Mucosa of descending colon (tissue), 3 donors: Measurements from ENCODE around the gene STYK1. TPM values are rescaled to one million over a fixed set of nuclear protein-coding genes. Genes with fewer than 3 reads are reported as not detected.
A peak's percentile ranks its signal among the peaks of the same experiment; 100 is the strongest.

ENCODE experiments used
- ATAC-seq: fragments of 200-7000 bp; cut with Tn5 transposase; one replicate; pipeline ENCODE4 v1.9.1; 2020; ENCODE audit warnings: mild to moderate bottlenecking, moderate library complexity
- DNase-seq, 3 donors: peaks; one replicate each; pipeline ENCODE4 v3.0.0-alpha.2; 2020
- H3K36me3 ChIP-seq: fragments of 200-600 bp; one replicate; pipeline ENCODE4 v1.8.0; 2021; ENCODE audit warnings: low read depth, mild to moderate bottlenecking
- H3K4me1 ChIP-seq: fragments of 200-600 bp; one replicate; pipeline ENCODE4 v1.8.0; 2021; ENCODE audit warnings: low read depth, mild to moderate bottlenecking
- H3K4me3 ChIP-seq: fragments of 200-600 bp; one replicate; pipeline ENCODE4 v1.8.0; 2021; ENCODE audit warnings: mild to moderate bottlenecking
- H3K9me3 ChIP-seq: fragments of 200-600 bp; one replicate; pipeline ENCODE4 v1.8.0; 2021; ENCODE audit warnings: mild to moderate bottlenecking
- CTCF ChIP-seq: fragments of 200-600 bp; IDR thresholded peaks from one replicate; pipeline ENCODE4 v1.8.0; 2022; ENCODE audit warnings: antibody characterized with exemption, mild to moderate bottlenecking
- intact Hi-C, 2 donors: fragments of 100-400 bp; cut with DNase I in 1 of 2; cut with micrococcal nuclease in 1 of 2; formaldehyde crosslinking; loops; one replicate each; pipeline versions ENCODE4 v1.11.0 to v1.11.1; 2022; cut with DNase I, micrococcal nuclease
- total RNA-seq, 3 donors: library from RNA; stranded (reverse); fragmentation: NEBNext Ultra II Directional in 2 of 3; extraction: Animal tissue kit (Norgen Biotek cat#: 25700) in 2 of 3; gene quantifications; one replicate each; pipeline versions ENCODE4 v1.2.1 to v1.2.4, GENCODE V29; 2021 to 2023
- donor health status: DM: no; HTN: no; CAD: no; lungs with moderate emphysema.
- donor health status: DM: no; HTN: no; CAD: no.
- donor health status: DM: no; HTN: yes; CAD: no.

Gene STYK1
- total RNA-seq, 3 donors from 2014 or later: 19.9 to 37.6 (median 28.0) TPM

- H3K36me3 ChIP-seq: no peaks in the 10 kb centered on the region
- intact Hi-C loops: no loop called here
- no peak for ATAC-seq
- H3K9me3 ChIP-seq: no peaks in the 10 kb centered on the region
- no peak for DNase-seq
- no peak overlapping the region for H3K4me3 ChIP-seq
- peaks cover 14% of the 10 kb centered on the region for H3K4me1 ChIP-seq
- TF ChIP-seq CTCF: no peak
Measured at GRCh38 chr12:10635306-10635705, 38.5 kb downstream of the STYK1 start.

GRCh38 chr12:10634427-10634826, 39.4 kb downstream of the STYK1 start:
- Histone ChIP-seq H3K9me3 (no peaks in the 10 kb centered on the region), H3K4me3 (no peak overlapping the region), H3K36me3 (no peaks in the 10 kb centered on the region), H3K4me1 (peaks cover 14% of the 10 kb centered on the region)
- ATAC-seq (no peak), DNase-seq (no peak)
- TF ChIP-seq CTCF: no peak
- intact Hi-C loops: no loop called here

- no peak for DNase-seq
- Histone ChIP-seq H3K36me3 (no peaks in the 10 kb centered on the region), H3K4me3 (no peak overlapping the region), H3K9me3 (no peaks in the 10 kb centered on the region), H3K4me1 (peaks cover 10% of the 10 kb centered on the region)
- intact Hi-C loops: no loop called here
- peak; percentile 48 for ATAC-seq
- TF ChIP-seq CTCF: no peak
Measured at GRCh38 chr12:10633541-10633940, 40.3 kb downstream of the STYK1 start.

GRCh38 chr12:10632226-10632625, 41.6 kb downstream of the STYK1 start:
- Histone ChIP-seq H3K36me3 (no peaks in the 10 kb centered on the region), H3K9me3 (no peaks in the 10 kb centered on the region), H3K4me1 (peaks cover 1% of the 10 kb centered on the region), H3K4me3 (no peak overlapping the region)
- no peak for TF ChIP-seq CTCF
- no peak for ATAC-seq
- intact Hi-C loops: no loop called here
- DNase-seq: no peak

GRCh38 chr12:10624605-10625004, 49.2 kb downstream of the STYK1 start:
- TF ChIP-seq CTCF: no peak
- intact Hi-C loops: no loop called here
- H3K4me1 ChIP-seq: no peaks in the 10 kb centered on the region
- H3K36me3 ChIP-seq: no peaks in the 10 kb centered on the region
- H3K4me3 ChIP-seq: no peak overlapping the region
- ATAC-seq: peak; percentile 25
- no peaks in the 10 kb centered on the region for H3K9me3 ChIP-seq
- DNase-seq: no peak

GRCh38 chr12:10623131-10623530, 50.7 kb downstream of the STYK1 start:
- no peaks in the 10 kb centered on the region for H3K4me1 ChIP-seq
- ATAC-seq (no peak), DNase-seq (no peak)
- no peak for TF ChIP-seq CTCF
- no peak overlapping the region for H3K4me3 ChIP-seq
- no peaks in the 10 kb centered on the region for H3K36me3 ChIP-seq
- intact Hi-C loops: no loop called here
- no peaks in the 10 kb centered on the region for H3K9me3 ChIP-seq
